Neural progenitor cell (in vitro differentiated cells): ENCODE results near the gene FNDC11.

Source experiments
- CTCF ChIP-seq: fragments of 200-600 bp; sonication (generic); IDR thresholded peaks from 2 replicates; pipeline ENCODE4 v1.5.1; 2017; ENCODE audit warnings: antibody characterized with exemption, mild to moderate bottlenecking
- EZH2 ChIP-seq: fragments of 200-600 bp; sonication (generic); IDR thresholded peaks from 2 replicates; pipeline ENCODE4 v1.6.1; 2017; ENCODE audit warnings: antibody characterized with exemption, mild to moderate bottlenecking, moderate library complexity

- TF ChIP-seq EZH2 (no peak), CTCF (no peak)
These were observed 17.6 kb upstream of the FNDC11 start for GRCh38 chr20:63536241-63536977.
